Inflammatory macrophage (primary cell): ENCODE results near the gene SERPINB5.
A peak's percentile ranks its signal among the peaks of the same experiment; 100 is the strongest.
"Not testable (repeated sequence)": the region's sequence is repeated elsewhere in the genome, so short reads cannot be mapped to it uniquely, and the experiment has no call there.

Experiments
- DNase-seq, 2 donors: peaks; one replicate each; pipeline ENCODE4 v3.0.0-alpha.2; 2020 to 2022
- total RNA-seq, 18 experiments: gene quantifications; one replicate each; lab custom pipeline; 2026; ENCODE audit warnings: mixed read lengths in 6 of 18, inconsistent platforms in 2 of 18; lab: John Stamatoyannopoulos, UW

SERPINB5 gene, protein sequence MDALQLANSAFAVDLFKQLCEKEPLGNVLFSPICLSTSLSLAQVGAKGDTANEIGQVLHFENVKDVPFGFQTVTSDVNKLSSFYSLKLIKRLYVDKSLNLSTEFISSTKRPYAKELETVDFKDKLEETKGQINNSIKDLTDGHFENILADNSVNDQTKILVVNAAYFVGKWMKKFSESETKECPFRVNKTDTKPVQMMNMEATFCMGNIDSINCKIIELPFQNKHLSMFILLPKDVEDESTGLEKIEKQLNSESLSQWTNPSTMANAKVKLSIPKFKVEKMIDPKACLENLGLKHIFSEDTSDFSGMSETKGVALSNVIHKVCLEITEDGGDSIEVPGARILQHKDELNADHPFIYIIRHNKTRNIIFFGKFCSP
- 0 to 0.17 (median 0) reads per million in 18 experiments for total RNA-seq

DNA sequence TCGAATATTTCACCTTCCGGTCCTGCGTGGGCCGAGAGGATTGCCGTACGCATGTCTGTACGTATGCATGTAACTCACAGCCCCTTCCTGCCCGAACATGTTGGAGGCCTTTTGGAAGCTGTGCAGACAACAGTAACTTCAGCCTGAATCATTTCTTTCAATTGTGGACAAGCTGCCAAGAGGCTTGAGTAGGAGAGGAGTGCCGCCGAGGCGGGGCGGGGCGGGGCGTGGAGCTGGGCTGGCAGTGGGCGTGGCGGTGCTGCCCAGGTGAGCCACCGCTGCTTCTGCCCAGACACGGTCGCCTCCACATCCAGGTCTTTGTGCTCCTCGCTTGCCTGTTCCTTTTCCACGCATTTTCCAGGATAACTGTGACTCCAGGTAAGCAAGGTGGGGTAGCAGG lies at the start of gene SERPINB5:
Gene SERPINB5 (plus strand): TSS at position 291 of the 400 bp plus-strand sequence. CDS start 7,471 bp downstream, outside the sequence.
- no peak for DNase-seq

DNA sequence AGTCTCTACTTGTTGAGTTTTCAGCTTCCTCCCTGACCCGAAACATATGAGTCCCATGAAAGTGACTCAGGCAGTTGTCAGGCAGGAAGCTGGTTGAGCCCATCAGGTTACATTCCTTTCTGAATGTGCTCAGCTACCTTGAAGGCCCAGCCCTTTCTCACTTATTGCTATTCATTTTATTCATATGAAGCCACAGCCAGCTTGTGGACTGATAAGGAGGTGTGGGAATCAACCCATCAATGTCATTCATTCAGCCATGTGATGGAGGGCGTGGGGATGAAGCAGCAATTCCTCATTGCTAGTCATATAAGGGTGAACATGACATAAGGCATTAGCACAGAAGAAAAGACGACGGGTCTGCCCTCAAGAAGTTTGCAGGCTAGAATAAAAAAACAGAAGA lies 49.2 kb upstream of the SERPINB5 start:
- DNase-seq = peak in 1 of 2 donors; percentile 23

DNA sequence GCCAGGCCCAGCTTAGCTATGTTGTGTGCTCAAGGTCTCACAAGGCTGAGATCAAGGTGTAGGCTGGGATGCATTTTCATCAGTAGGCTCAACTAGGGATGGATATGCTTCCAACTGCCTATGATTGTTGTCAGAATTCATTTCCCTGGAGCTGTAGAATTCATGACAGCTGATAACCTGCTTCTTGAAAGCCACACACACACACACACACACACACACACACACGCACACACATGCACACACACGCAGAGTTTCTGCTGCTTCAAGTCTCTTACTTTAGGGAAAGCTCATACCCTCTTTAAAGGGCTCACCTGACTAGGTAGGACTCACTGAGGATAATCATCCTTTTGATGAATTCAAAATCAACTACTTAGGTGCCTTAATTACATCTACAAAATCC lies 46.2 kb upstream of the SERPINB5 start:
- DNase-seq = no peak

DNA sequence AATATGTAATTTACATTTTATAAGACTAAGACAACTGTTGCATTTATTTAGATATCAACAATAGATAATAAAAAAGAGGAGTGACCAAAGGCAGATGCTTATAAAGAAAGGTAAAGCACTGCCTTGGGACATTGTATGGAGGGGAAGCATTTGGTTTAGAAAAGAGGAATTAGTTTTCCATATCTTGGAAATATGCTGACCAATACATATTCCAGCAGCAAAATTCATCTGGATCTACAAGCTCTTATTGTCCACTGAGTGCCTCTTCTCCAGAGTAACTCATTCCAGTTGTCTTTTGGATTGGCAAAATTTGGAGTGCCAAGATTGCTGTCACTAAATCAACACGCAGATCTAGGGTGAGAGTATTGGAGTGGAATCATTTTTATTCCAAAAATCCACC lies 45.6 kb upstream of the SERPINB5 start:
- DNase-seq = no peak

DNA sequence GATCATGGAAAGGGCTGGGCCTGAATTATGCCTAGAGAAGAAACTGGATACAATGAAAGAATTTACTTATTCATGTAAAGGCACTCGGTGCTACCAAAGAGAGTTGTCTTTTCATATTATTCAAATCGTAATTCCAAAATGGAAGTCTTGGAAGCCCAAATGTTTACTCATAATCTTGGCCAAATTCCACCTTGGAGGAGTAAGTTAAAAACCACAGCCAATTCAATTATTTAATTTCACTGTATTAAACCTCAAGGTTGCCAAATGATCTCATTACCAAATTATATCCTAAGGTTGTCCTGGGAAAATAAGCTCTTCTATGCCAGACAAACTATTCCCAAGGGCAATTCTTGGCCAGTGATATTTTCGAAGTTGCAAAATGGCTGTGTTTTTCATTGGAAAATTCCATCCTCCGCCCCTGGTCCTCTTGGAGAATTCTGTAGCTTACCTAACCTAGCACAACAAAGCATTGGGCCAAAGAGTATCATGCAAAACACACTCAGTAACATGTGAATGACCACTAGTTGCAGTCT lies 43.4 kb upstream of the SERPINB5 start:
- no peak for DNase-seq

DNA sequence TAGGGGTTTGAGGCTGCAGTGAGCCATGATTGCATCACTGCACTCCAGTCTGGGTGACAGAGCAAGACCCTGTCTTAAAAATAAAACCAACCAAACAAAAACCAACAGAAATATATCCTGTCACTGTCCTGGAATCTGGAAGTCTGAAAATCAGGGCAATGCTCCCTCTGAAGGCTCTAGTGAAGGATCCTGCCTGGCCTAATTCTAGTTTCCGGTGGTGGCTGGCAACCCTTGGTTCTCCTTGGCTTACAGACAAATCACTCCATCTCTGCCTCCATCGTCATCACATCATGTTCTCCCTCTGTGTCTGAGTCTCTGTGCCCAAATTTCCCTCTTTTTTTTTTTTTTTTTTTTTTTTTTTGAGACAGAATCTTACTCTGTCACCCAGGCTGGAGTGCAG lies 38.6 kb upstream of the SERPINB5 start:
- DNase-seq = no peak

DNA sequence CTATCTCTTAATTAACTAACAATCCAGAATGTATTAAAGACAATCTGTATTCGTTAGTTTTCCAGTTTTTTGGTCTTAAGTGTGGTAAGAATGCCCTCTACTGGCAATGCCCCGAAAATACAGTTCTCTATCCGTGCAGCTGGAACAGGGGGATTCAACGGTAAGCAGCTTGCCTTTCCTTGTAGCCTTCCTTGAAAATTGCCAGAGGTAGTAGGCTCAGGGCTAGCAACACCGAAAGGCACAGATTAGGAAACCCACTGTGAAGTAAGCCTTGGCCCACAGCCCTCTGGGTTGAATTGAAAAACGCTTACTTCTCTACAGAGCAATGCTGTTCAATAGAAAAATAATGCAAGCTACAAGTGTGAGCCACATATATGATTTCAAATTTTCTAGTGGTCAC lies 37.4 kb upstream of the SERPINB5 start:
- DNase-seq = peak; percentile 59 to 66

DNA sequence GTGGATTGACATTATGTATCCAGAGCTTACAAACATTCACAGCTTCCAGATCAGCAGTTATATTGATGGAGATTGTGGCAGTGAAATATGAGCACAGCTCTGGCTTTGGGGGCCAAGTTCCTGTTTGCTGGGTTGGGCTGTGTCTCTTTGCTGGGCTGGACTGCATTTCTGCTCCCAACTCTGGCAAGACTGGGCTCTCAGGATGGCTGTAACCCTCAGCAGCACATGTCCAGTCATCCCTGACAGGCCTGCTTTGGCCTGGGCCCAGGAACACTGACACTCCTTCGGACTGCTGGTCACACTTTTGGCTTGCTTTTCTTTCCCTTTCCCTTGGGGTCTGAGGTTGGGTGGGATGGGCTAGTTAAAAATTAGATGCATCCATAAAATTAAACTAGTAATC lies 36.5 kb upstream of the SERPINB5 start:
- DNase-seq = no peak

DNA sequence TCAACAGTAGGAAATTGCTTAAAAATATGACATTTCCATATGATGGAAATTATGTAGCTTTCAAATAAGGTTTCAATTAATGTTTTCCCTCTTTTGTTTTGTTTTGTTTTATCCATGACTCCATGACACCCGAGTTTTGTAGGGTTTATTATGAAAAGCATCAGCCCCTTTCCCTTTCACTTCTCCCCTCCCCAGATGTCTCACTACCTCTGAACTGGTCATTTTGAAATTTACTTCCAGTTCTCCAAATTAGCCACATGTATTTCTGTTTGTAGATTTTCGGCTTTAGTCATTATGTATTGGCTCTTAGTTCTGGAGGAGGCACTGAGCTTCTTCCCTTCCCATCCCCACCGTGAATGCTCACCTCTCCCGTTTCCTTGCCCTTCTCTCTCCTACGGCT lies 35.9 kb upstream of the SERPINB5 start:
- peak; percentile 50 to 69 for DNase-seq

DNA sequence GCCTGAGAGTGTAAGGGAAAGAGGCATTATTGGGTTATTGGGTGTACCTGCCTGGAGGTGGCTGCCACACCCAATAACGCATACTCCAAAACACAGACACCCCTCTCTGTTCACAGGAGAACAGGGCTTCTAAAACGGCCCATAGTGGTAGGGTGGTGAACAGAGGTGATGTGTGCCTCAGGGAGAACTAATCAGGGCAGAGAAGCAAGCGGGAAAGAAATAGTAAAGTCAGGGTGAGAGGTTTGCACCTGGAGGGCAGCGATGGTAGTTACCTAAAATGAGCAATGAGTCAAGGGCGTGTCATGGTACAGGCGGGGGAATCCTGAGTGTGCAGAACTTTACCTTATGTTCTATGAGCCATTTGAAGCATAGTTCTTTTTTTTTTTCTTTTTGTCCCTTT lies 32.9 kb upstream of the SERPINB5 start:
- DNase-seq = no peak

DNA sequence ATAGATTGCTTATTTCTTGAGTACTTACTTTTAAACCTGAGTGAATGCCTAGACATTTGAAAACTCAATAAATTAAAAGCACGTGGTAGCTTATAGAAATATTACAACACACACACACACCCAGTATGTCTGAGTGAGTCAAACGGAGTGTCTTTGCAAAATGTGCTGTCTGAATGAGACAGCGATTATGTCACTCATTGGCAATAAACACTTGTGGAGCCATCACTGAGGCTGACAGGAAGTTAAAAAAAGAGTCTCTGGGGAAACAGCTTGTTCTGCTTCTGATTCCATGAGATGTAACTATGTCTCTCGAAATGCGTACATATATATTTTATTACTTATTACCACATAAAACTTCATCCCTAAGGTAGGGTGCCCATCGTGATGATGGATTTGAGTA lies 32.2 kb upstream of the SERPINB5 start:
- DNase-seq = peak; percentile 94 to 97

DNA sequence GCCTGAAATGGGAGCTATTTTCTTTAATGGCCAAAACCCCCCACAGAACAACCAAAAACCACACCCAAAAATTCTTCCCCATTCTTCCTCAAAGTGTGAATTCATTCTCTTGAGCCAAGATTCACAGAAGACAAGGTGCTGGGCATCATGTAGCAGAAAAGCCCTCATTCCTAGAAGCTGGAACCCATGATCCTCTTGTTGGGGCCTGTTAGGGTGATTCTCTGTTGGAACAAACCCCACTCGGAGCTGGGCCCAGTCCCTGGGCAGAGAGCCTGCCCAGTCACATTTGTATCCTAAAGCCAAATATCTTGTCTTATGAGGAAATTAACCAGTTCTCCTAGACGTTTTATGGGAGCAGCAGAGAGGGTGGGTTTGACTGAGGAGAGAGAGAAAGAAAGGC lies 31.7 kb upstream of the SERPINB5 start:
- no peak for DNase-seq

DNA sequence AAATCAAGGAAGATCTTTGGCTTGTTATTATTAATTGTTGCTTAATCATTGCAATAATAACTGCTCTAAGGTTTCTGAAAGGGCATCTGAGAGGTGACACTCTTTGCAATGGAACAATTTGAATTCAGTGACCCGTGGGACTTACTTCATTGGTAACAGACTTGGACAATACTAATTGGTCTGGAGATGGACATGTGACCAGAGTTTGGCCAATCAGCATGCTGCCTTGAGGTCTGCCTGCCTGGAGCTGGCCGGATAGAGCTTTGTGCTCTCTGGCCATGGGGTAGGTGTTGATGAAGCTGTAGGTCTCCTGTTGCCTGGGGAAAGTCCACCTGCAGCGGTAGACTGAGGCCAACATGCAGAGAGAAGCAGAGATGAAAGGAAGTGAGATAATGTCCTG lies 30.5 kb upstream of the SERPINB5 start:
- DNase-seq = no peak

DNA sequence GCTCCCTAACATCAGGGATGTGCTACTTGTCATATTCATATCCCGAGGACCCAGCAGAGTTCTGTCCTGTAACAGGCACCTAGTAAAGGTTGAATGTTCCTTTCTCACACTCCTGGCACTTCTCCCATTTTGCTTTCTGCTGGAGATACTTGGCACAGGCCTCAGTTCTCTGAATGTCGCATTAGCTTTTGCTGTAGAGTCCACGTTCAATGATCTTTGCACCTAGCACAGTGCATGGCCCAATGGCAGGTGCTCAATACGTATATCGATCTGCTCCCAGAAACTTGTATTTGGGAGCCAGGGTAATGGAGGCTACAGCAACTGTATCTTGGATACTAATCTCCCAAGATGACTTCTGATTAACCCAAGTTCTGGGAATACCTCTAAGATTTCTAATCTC lies 29.7 kb upstream of the SERPINB5 start:
- DNase-seq = no peak

DNA sequence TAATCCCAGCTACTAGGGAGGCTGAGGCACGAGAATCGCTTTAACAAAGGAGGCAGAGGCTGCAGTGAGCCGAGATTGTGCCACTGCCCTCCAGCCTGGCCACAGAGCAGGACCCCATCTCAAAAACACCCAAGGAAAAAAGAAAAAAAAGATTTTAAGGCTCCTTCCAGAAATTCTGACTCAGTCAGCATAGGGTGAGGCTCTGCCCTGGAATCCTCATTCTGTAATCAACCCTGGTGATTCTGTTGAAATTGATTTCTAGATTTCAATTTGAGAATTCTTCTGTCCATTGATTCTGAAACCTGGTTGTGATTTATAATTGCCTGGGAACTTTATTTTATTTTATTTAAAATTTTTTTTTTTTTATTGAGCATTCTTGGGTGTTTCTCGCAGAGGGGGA lies 27.3 kb upstream of the SERPINB5 start:
- no peak for DNase-seq

DNA sequence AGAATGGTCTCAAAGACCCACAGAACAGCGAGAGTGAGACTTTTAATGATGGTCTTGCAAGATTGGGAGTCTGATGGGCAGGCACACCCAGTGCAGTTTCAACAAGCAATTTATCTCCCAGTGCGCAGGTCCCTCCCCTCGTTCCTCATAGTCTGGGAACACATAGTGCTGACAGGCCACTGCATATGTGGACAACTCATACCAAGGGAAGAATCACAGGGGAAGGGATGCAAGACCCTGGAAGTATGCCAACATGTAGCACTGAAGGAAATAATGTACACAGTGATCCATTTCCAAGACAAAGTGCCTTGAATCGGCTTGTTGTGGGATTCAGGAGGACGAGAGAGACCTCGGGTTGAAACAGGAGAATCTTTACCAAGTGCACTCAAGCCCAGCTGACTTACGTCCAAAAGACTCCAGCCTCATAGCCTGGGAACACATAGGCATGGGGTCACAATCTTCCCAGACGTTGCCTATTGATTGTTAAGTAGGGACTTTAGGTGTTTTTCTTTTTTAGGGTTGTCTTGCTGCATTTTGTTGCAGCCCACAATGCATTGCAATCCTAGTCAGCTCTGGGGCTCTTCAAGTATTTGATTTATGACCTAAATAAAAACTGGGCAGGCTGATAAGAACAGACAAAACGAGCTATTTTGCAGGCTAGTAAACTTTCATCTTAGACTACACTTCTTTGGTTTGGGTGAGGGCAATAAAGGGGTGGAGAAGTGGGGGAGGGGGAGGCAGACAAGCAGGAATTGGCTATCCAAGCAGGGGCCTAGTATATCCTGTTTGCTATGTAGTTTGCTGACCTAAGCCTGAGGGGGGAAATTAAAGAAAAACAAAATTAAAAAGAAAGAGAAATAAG lies 24.7 kb upstream of the SERPINB5 start:
- DNase-seq = no peak

DNA sequence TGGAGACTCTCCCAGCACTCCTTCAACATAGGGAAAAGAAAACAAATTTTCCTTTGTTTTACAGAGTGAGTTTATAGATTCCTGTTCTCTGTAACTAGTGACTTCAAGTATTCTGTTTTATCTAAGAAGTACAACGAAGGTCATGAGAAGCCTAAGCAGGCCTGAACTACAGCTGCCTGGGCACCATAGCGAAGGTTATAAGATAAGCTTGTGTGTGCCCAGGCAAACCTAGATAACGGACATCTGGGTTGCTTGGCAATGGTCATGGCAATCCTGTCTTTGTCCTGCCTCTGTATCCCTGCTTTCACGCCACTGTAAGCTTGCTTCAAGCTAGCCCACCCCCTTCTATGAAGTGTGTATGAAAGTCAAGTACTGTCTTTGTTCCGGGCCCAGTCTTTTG lies 24.0 kb upstream of the SERPINB5 start:
- not testable (repeated sequence) for DNase-seq

DNA sequence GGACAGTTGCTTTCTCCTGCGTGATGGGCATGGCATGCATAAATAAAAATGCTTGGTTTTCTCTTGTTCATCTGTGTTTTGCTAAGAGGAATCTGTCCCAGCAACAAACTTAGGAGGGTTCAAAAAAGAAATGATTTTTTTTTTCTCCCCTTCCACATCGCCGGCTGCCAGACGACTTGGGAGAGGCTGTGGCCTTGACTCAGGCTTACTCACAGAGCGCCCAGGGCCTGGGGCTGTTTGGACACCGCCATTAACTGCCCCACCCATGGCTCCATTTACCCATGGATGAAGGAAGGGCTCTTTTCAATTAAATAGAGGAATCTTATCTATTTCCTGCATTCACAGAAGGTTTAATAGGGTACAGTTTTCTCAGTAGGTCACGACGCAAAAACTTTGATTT lies 22.3 kb upstream of the SERPINB5 start:
- DNase-seq = no peak

DNA sequence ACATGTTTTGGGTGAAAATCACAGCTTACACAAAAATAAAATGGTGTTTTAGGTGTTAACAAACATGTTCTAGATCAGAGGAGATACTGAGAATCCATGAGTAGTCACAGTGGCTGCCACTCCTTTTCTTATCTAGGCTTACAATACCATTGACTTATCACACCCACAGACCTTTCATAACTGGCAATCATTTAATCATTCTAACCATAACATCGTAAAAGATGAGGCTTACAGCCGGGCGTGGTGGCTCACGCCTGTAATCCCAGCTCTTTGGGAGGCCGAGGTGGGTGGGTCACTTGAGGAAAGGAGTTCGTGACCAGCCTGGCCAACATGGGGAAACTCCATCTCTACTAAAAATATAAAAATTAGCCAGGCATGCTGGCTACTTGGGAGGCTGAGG lies 18.8 kb upstream of the SERPINB5 start:
- no peak for DNase-seq

DNA sequence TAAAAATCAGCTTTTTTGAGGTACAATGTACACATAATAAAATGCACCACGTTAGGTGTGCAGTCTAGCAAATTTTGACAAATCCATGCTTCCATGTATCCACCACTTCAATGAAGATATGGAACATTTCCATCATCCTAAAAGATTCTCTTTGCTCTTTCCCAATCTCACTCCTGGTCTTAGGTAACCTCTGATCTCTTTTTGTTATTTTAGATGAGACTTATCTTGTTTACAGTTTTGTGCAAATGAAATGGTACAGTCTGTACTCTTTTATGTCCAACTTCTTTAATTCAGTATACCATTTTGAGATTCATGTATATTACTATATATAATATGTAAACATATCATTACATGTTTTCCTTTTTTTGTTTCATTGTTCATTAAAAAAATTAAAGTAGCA lies 16.3 kb upstream of the SERPINB5 start:
- DNase-seq = no peak

DNA sequence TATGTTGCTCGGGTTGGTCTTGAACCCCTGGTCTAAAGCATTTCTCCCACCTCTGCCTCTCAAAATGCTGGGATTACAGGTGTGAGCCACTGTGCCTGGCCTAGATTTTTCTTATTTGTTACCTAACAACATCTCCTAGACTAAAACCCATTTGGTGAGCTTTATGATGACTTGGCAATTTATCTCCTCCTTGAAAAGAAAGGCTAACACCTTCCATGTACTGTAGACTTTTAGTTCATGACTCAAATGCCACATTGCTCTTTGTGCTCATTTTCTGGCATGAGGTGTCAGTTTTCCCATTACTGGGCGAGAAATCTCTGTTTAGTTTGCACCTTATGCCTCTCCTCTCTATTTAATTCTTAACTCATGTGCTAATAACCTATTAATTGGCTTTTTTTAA lies 12.3 kb upstream of the SERPINB5 start:
- DNase-seq = no peak

DNA sequence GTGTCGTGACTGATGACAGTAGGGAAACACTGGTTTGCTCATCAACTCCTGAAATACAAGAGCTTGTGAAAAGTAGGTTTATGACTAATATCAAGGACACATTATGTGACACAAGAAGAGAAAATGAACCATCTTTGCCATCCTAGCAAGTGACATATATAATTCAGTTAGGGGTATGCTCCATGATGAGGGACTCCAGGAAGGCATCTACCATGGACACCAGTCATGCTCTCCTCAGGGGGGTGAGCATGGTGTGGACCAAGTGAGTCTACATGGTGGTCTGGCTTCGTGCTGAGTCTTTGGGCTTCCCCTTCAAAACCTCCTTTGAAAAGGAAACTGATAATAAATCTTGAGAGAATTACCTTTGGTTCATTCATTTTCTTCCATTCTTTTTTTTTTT lies 11.7 kb upstream of the SERPINB5 start:
- no peak for DNase-seq

DNA sequence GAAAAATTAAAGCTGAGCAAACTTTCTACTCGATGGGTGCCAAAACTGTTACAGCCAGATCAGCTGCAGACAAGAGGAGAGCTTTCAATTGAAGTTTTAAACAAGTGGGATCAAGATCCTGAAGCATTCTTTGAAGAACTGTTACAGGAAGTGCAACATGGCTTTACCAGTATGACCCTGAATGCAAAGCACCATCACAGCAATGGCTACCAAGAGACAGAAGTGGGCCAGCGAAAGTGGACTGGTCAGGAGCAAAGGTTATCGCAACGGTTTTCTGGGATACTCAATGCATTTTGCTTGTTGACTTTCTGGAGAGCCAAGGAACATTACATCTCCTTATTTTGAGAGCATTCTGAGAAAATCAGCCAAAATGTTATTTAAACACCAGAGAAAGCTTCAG lies 9.1 kb upstream of the SERPINB5 start:
- DNase-seq = no peak

DNA sequence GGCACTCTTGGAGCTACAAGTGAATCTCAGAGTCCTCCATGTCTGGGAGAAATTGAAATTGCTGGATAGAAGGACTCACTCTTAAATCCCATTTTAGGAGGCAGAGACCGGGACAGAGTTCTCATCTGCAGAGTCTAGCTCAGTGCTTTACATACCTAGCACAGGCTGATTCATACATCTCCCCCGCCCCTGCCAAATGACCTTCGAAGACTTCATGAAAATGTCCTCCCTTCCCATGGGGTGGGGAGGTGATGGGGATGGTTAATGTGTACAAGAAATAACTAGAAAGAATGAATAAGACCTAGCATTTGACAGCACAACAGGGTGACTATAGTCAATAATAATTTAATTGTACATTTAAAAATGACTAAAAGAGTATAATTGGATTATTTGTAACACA lies 8.2 kb upstream of the SERPINB5 start:
- DNase-seq = no peak
